ENCODE data around the gene FAF1.

- TF ChIP-seq EP300 (IDR thresholded peaks at IDR 0.05) (no peak), CTCF (IDR thresholded peaks at IDR 0.05) (no peak)
Observed at GRCh38 chr1:50894340-50894739, 65.7 kb downstream of the FAF1 start.

All from tibial nerve (tissue), 4 donors.